GM23338 (cell line): Measurements from ENCODE around the gene RNF181.

Experiments used
- CREB1 ChIP-seq: fragments of 250-450 bp; sonication (Bioruptor Pico); IDR thresholded peaks from 2 replicates; pipeline ENCODE4 v1.5.0; 2020; ENCODE audit warnings: low read depth, mild to moderate bottlenecking, moderate library complexity
- EZH2 ChIP-seq: fragments of 200-600 bp; sonication (generic); IDR thresholded peaks from one replicate; pipeline ENCODE4 v1.8.0; 2017; ENCODE audit warnings: antibody characterized with exemption, mild to moderate bottlenecking, low read depth; ENCODE audit not compliant: unreplicated experiment
- EZH2phosphoT487 ChIP-seq: fragments of 200-600 bp; sonication (generic); IDR thresholded peaks from one replicate; pipeline ENCODE4 v1.8.1; 2018; ENCODE audit warnings: antibody characterized with exemption; ENCODE audit not compliant: unreplicated experiment
- JUNB ChIP-seq: IDR thresholded peaks from one replicate; pipeline ENCODE4 v1.6.1; 2016; ENCODE audit warnings: antibody characterized with exemption; ENCODE audit not compliant: unreplicated experiment
- NANOG ChIP-seq: IDR thresholded peaks from 2 replicates; pipeline ENCODE4 v1.6.1; 2016; ENCODE audit warnings: antibody characterized with exemption, borderline replicate concordance
- POLR2AphosphoS5 ChIP-seq: IDR thresholded peaks from 2 replicates; pipeline ENCODE4 v1.6.1; 2016; ENCODE audit warnings: antibody characterized with exemption, low read depth
- STAT1 ChIP-seq: IDR thresholded peaks from one replicate; pipeline ENCODE4 v1.6.1; 2016; ENCODE audit warnings: antibody characterized with exemption; ENCODE audit not compliant: unreplicated experiment
- ZNF114 ChIP-seq: fragments of 250-450 bp; sonication (Bioruptor Pico); IDR thresholded peaks from 2 replicates; pipeline ENCODE4 v1.5.0; 2020; ENCODE audit warnings: mild to moderate bottlenecking, moderate library complexity
- TF ChIP-seq, protein P1 (sequence below), 2 experiments: fragments of 200-600 bp in 1 of 2; sonication (generic) in 1 of 2; conservative IDR thresholded peaks; 2 replicates each; pipeline versions ENCODE4 v1.5.1 to v1.6.1; 2016 to 2017; ENCODE audit warnings: antibody characterized with exemption in 2 of 2, low read depth in 2 of 2, mild to moderate bottlenecking in 2 of 2, moderate library complexity in 1 of 2
- TF ChIP-seq, protein P2 (sequence below): IDR thresholded peaks from one replicate; pipeline ENCODE4 v1.6.1; 2018; ENCODE audit warnings: antibody characterized with exemption; ENCODE audit not compliant: unreplicated experiment
- TF ChIP-seq, protein P3 (sequence below): IDR thresholded peaks from 2 replicates; pipeline ENCODE4 v1.6.1; 2016; ENCODE audit warnings: antibody characterized with exemption

DNA sequence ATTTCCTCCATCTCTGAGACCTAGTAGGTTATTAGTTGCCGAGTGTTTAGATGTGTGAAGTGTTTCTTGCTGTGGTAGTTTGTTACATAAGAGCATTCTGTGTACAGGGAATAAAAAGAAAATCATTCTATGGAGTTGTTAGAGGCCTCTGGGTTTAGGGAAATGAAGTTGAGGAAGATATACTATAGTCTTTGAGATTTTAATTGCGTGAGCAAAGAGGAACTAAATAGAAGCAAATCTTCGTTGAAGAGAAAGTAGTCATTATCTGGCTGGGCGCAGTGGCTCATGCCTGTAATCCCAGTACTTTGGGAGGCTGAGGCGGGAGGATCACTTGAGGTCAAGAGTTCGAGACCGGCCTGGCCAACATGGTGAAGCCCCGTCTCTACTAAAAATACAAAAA, 39.5 kb downstream of the RNF181 start:
- TF ChIP-seq, protein P1, sequence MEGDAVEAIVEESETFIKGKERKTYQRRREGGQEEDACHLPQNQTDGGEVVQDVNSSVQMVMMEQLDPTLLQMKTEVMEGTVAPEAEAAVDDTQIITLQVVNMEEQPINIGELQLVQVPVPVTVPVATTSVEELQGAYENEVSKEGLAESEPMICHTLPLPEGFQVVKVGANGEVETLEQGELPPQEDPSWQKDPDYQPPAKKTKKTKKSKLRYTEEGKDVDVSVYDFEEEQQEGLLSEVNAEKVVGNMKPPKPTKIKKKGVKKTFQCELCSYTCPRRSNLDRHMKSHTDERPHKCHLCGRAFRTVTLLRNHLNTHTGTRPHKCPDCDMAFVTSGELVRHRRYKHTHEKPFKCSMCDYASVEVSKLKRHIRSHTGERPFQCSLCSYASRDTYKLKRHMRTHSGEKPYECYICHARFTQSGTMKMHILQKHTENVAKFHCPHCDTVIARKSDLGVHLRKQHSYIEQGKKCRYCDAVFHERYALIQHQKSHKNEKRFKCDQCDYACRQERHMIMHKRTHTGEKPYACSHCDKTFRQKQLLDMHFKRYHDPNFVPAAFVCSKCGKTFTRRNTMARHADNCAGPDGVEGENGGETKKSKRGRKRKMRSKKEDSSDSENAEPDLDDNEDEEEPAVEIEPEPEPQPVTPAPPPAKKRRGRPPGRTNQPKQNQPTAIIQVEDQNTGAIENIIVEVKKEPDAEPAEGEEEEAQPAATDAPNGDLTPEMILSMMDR (conservative IDR thresholded peaks at IDR 0.05; ENCODE audit: low read depth in 2 of 2) = no peak
- TF ChIP-seq EZH2 = no peak
- TF ChIP-seq POLR2AphosphoS5 = no peak
- TF ChIP-seq, protein P2, sequence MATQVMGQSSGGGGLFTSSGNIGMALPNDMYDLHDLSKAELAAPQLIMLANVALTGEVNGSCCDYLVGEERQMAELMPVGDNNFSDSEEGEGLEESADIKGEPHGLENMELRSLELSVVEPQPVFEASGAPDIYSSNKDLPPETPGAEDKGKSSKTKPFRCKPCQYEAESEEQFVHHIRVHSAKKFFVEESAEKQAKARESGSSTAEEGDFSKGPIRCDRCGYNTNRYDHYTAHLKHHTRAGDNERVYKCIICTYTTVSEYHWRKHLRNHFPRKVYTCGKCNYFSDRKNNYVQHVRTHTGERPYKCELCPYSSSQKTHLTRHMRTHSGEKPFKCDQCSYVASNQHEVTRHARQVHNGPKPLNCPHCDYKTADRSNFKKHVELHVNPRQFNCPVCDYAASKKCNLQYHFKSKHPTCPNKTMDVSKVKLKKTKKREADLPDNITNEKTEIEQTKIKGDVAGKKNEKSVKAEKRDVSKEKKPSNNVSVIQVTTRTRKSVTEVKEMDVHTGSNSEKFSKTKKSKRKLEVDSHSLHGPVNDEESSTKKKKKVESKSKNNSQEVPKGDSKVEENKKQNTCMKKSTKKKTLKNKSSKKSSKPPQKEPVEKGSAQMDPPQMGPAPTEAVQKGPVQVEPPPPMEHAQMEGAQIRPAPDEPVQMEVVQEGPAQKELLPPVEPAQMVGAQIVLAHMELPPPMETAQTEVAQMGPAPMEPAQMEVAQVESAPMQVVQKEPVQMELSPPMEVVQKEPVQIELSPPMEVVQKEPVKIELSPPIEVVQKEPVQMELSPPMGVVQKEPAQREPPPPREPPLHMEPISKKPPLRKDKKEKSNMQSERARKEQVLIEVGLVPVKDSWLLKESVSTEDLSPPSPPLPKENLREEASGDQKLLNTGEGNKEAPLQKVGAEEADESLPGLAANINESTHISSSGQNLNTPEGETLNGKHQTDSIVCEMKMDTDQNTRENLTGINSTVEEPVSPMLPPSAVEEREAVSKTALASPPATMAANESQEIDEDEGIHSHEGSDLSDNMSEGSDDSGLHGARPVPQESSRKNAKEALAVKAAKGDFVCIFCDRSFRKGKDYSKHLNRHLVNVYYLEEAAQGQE = no peak
- TF ChIP-seq EZH2phosphoT487 = no peak
- no peak for TF ChIP-seq NANOG
- TF ChIP-seq JUNB = no peak
- TF ChIP-seq CREB1 (CRISPR knock-in tag) = no peak
- no peak for TF ChIP-seq STAT1
- no peak for TF ChIP-seq ZNF114 (CRISPR knock-in tag)
- TF ChIP-seq, protein P3, sequence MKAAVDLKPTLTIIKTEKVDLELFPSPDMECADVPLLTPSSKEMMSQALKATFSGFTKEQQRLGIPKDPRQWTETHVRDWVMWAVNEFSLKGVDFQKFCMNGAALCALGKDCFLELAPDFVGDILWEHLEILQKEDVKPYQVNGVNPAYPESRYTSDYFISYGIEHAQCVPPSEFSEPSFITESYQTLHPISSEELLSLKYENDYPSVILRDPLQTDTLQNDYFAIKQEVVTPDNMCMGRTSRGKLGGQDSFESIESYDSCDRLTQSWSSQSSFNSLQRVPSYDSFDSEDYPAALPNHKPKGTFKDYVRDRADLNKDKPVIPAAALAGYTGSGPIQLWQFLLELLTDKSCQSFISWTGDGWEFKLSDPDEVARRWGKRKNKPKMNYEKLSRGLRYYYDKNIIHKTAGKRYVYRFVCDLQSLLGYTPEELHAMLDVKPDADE = no peak
